ENCODE data around the gene POMT1. TPM values are rescaled to one million over a fixed set of nuclear protein-coding genes. Genes with fewer than 3 reads are reported as not detected.
"Not testable (repeated sequence)": the region's sequence is repeated elsewhere in the genome, so short reads cannot be mapped to it uniquely, and the experiment has no call there.

POMT1 gene
- total RNA-seq, 2 donors from 2014 or later: 30.3 to 43.7 TPM

DNA sequence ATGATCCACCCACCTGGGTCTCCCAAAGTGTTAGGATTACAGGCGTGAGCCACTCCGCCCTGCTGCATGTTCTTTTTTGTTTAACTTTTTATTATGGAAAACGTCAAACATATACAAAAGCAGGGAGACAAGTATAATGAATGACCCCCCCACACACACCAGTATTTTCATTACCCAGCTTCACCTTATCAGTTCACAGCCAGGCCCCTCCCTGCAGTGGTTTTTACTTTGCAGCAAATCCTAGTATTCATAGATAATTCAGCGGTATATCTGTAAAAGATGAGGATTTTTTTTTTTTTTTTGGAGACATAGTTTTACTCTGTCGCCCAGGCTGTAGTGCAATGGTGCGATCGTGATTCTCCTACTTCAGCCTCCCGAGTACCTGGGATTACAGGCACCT, 2.3 kb downstream of the POMT1 start:
- Histone ChIP-seq H3K27ac (no peak overlapping the region), H3K4me1 (ENCODE audit: control insufficient read depth in 1 of 2, low read depth in 2 of 2) (peaks cover 19 to 20% of the 10 kb centered on the region in 2 donors), H3K4me3 (no peak overlapping the region), H3K9me3 (no peaks in the 10 kb centered on the region), H3K27me3 (replicated peaks; ENCODE audit: insufficient read depth) (no peaks in the 10 kb centered on the region), H3K36me3 (peaks cover 4% of the 10 kb centered on the region)
- TF ChIP-seq, protein P1, sequence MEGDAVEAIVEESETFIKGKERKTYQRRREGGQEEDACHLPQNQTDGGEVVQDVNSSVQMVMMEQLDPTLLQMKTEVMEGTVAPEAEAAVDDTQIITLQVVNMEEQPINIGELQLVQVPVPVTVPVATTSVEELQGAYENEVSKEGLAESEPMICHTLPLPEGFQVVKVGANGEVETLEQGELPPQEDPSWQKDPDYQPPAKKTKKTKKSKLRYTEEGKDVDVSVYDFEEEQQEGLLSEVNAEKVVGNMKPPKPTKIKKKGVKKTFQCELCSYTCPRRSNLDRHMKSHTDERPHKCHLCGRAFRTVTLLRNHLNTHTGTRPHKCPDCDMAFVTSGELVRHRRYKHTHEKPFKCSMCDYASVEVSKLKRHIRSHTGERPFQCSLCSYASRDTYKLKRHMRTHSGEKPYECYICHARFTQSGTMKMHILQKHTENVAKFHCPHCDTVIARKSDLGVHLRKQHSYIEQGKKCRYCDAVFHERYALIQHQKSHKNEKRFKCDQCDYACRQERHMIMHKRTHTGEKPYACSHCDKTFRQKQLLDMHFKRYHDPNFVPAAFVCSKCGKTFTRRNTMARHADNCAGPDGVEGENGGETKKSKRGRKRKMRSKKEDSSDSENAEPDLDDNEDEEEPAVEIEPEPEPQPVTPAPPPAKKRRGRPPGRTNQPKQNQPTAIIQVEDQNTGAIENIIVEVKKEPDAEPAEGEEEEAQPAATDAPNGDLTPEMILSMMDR (IDR thresholded peaks at IDR 0.05): no peak
- no peak for DNase-seq (ENCODE audit: low spot score)
- no peak for ATAC-seq (ENCODE audit: insufficient number of reproducible peaks, low FRiP score, low read depth)

DNA sequence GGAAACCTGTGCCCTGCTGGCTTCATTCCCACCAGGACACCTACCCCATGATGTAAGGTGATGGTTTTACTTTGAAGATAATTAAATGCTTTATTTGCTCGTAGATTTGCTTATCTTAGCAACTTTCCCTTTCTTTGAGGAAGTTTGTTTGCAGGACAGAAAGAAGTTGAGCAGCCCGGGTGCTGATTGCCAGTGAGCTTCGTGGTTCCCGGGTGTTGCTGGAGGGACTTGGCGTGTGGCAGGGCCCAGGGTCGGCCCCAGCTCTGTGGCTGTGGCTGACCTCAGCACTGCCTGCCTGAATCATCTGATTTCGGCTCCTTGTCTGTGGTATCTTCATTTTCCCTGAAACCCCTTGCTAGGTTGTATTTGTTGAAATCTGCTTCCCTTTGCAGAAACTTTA, 8.7 kb downstream of the POMT1 start:
- no peak for DNase-seq (ENCODE audit: low spot score)
- Histone ChIP-seq H3K4me3 (no peak overlapping the region), H3K27ac (no peak overlapping the region), H3K4me1 (ENCODE audit: control insufficient read depth in 1 of 2, low read depth in 2 of 2) (no peaks in the 10 kb centered on the region), H3K9me3 (no peaks in the 10 kb centered on the region), H3K36me3 (peaks cover 58% of the 10 kb centered on the region), H3K27me3 (replicated peaks; ENCODE audit: insufficient read depth) (no peaks in the 10 kb centered on the region)
- TF ChIP-seq, protein P1 (IDR thresholded peaks at IDR 0.05): no peak
- no peak for ATAC-seq (ENCODE audit: insufficient number of reproducible peaks, low FRiP score, low read depth)

DNA sequence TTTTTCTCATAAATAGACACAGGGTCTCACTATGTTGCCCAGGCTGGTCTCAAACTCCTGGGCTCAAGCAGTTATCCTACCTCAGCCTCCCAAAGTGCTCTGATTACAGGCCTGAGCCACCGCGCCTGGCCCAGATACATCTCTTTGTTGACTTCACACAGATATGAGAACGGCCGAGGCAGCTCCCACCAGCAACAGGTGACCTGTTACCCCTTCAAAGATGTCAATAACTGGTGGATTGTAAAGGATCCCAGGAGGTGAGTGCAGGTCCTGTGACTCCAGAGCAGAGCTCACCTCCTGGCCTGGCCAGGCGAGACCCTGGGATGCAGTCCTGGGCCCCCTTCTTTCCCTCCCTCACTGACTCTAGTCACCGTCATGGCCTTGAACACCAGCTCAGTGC, 9.2 kb downstream of the POMT1 start:
- Histone ChIP-seq H3K27me3 (replicated peaks; ENCODE audit: insufficient read depth) (no peaks in the 10 kb centered on the region), H3K36me3 (peaks cover 60% of the 10 kb centered on the region), H3K9me3 (no peaks in the 10 kb centered on the region), H3K27ac (no peak overlapping the region), H3K4me1 (ENCODE audit: control insufficient read depth in 1 of 2, low read depth in 2 of 2) (no peaks in the 10 kb centered on the region), H3K4me3 (no peak overlapping the region)
- TF ChIP-seq, protein P1 (IDR thresholded peaks at IDR 0.05): no peak
- DNase-seq (ENCODE audit: low spot score): no peak
- no peak for ATAC-seq (ENCODE audit: insufficient number of reproducible peaks, low FRiP score, low read depth)

DNA sequence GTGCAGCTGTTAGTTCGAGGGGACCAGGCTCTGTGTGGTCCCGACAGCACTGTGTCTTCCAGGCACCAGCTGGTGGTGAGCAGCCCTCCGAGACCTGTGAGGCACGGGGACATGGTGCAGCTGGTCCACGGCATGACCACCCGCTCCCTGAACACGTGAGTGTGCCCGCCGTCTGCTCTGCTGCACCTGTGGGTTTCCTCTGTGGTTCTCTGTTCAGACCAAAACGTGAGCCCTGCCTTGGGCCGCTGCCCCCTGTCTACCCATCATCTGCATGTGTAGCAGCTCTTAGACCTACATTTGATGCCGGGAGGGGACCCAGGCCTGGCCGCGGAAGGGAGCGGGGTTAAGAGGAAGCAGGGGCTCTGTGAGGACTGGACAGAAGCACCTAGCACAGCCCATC, 10.5 kb downstream of the POMT1 start:
- H3K9me3 ChIP-seq: no peaks in the 10 kb centered on the region
- no peak overlapping the region for H3K27ac ChIP-seq
- peaks cover 63% of the 10 kb centered on the region for H3K36me3 ChIP-seq
- ATAC-seq (ENCODE audit: insufficient number of reproducible peaks, low FRiP score, low read depth) (no peak), DNase-seq (ENCODE audit: low spot score) (no peak)
- no peaks in the 10 kb centered on the region for H3K27me3 ChIP-seq (replicated peaks; ENCODE audit: insufficient read depth)
- H3K4me3 ChIP-seq: no peak overlapping the region
- H3K4me1 ChIP-seq (ENCODE audit: control insufficient read depth in 1 of 2, low read depth in 2 of 2): no peaks in the 10 kb centered on the region
- TF ChIP-seq, protein P1 (IDR thresholded peaks at IDR 0.05): no peak

DNA sequence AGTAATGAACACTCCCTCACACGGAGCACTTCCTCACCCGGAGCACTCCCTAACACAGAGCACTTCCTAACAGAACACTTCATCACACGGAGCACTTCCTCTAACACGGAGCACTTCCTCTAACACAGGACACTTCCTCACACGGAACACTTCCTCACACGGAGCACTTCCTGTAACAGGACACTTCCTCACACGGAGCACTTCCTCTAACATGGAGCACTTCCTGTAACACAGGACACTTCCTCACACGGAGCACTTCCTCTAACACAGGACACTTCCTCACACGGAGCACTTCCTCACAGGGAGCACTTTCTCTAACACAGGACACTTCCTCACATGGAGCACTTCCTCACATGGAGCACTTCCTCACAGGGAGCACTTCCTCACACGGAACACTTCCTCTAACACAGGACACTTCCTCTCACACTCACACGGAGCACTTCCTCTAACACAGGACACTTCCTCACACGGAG, 12.9 kb downstream of the POMT1 start:
- not testable (repeated sequence) for DNase-seq (ENCODE audit: low spot score); H3K27me3 ChIP-seq (replicated peaks; ENCODE audit: insufficient read depth); H3K4me3 ChIP-seq; H3K9me3 ChIP-seq; H3K27ac ChIP-seq; ATAC-seq (ENCODE audit: insufficient number of reproducible peaks, low FRiP score, low read depth); H3K4me1 ChIP-seq (ENCODE audit: control insufficient read depth in 1 of 2, low read depth in 2 of 2)
- peaks cover 73% of the 10 kb centered on the region for H3K36me3 ChIP-seq

DNA sequence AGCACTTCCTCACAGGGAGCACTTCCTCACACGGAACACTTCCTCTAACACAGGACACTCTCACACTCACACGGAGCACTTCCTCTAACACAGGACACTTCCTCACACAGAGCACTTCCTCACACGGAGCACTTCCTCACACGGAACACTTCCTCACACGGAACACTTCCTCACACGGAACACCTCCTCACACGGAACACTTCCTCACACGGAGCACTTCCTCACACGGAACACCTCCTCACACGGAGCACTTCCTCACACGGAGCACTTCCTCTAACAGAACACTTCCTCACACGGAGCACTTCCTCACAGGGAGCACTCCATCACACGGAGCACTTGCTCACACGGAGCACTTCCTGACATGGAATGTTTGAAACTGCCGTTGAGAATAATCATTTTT, 13.4 kb downstream of the POMT1 start:
- no peak overlapping the region for H3K4me3 ChIP-seq
- H3K27ac ChIP-seq: no peak overlapping the region
- DNase-seq (ENCODE audit: low spot score): no peak
- no peaks in the 10 kb centered on the region for H3K9me3 ChIP-seq
- no peak for ATAC-seq (ENCODE audit: insufficient number of reproducible peaks, low FRiP score, low read depth)
- H3K27me3 ChIP-seq (replicated peaks; ENCODE audit: insufficient read depth): no peaks in the 10 kb centered on the region
- H3K36me3 ChIP-seq: peaks cover 68% of the 10 kb centered on the region
- TF ChIP-seq, protein P1 (IDR thresholded peaks at IDR 0.05): no peak
- no peaks in the 10 kb centered on the region for H3K4me1 ChIP-seq (ENCODE audit: control insufficient read depth in 1 of 2, low read depth in 2 of 2)

Measured in thoracic aorta (tissue), 2 donors.